OCI-LY7 (cell line): ENCODE results near the gene HHLA2.
"Not testable (repeated sequence)": the region's sequence is repeated elsewhere in the genome, so short reads cannot be mapped to it uniquely, and the experiment has no call there.

Experiments
- CTCF ChIP-seq: fragments of 200-600 bp; sonication (generic); conservative IDR thresholded peaks from 2 replicates; pipeline ENCODE4 v1.5.1; 2014; ENCODE audit warnings: mild to moderate bottlenecking, antibody characterized with exemption, low read length, moderate library complexity, mixed read lengths
- EZH2phosphoT487 ChIP-seq: fragments of 200-600 bp; sonication (generic); IDR thresholded peaks from 2 replicates; pipeline ENCODE4 v1.6.1; 2018; ENCODE audit warnings: low read depth, borderline replicate concordance, mild to moderate bottlenecking, mixed run types, antibody characterized with exemption, low read length, moderate library complexity, mixed read lengths

- TF ChIP-seq CTCF, EZH2phosphoT487: not testable (repeated sequence)
Observed at GRCh38 chr3:108378952-108379342, 82.6 kb downstream of the HHLA2 start.
